ENCODE results near the gene KAZN.

- TF ChIP-seq EP300 (conservative IDR thresholded peaks at IDR 0.05; ENCODE audit: poor library complexity, severe bottlenecking) = no peak
- no peak for TF ChIP-seq POLR2AphosphoS5 (IDR thresholded peaks at IDR 0.05)
- TF ChIP-seq CTCF (IDR thresholded peaks at IDR 0.05; ENCODE audit: poor library complexity, severe bottlenecking) = no peak
Observed at GRCh38 chr1:14982029-14982428, 383.5 kb downstream of the KAZN start.
